B cell (primary cell): Measurements from ENCODE around the gene QRFP. TPM values are rescaled to one million over a fixed set of nuclear protein-coding genes. Genes with fewer than 3 reads are reported as not detected.

Source experiments
- ATAC-seq: fragments of 200-7000 bp; cut with Tn5 transposase; one replicate; pipeline ENCODE4 v1.10.0; 2021; ENCODE audit warnings: low read depth, mild to moderate bottlenecking, moderate number of reproducible peaks, moderate library complexity
- CTCF ChIA-PET: fragments of 350-600 bp; sonication (Branson Sonifier 250); formaldehyde crosslinking; loops from one replicate; lab custom pipeline; 2021; ENCODE audit warnings: antibody characterized with exemption, inconsistent platforms; lab: Charles Lee
- POLR2A ChIA-PET: fragments of 350-600 bp; sonication (Branson Sonifier 250); formaldehyde crosslinking; loops from one replicate; lab custom pipeline; 2021; ENCODE audit warnings: antibody characterized with exemption; lab: Charles Lee
- DNase-seq: peaks from one replicate; pipeline ENCODE4 v3.0.0; 2013
- H2AFZ ChIP-seq: 2 replicates; pipeline ENCODE4 v1.6.1; 2012; ENCODE audit warnings: mild to moderate bottlenecking, low read depth, low read length; ENCODE audit not compliant: insufficient read depth, poor library complexity, severe bottlenecking
- H3K27ac ChIP-seq, 2 donors: 1 replicate in 1 of 2; 2 replicates in 1 of 2; pipeline ENCODE4 v1.5.1; 2012 to 2013; ENCODE audit warnings: low read length in 2 of 2, mild to moderate bottlenecking in 2 of 2, moderate library complexity in 1 of 2
- H3K27me3 ChIP-seq, 4 experiments: fragments of 200-600 bp in 1 of 4; sonication (generic) in 1 of 4; replicated peaks in 1 of 4; 1 replicate in 2 of 4; 2 replicates in 2 of 4; pipeline versions ENCODE4 v1.6.1 to v1.7.0; 2013 to 2016; ENCODE audit warnings: low read length in 3 of 4, mild to moderate bottlenecking in 2 of 4, mixed read lengths in 1 of 4, moderate library complexity in 1 of 4; ENCODE audit not compliant: insufficient read depth in 4 of 4, control insufficient read depth in 3 of 4; ENCODE audit errors: control extremely low read depth in 1 of 4
- H3K36me3 ChIP-seq, 2 experiments: replicated peaks in 1 of 2; 1 replicate in 1 of 2; 2 replicates in 1 of 2; pipeline versions ENCODE4 v1.6.1 to v1.7.1; 2013; ENCODE audit warnings: low read length in 1 of 2; ENCODE audit not compliant: insufficient read depth in 2 of 2, control insufficient read depth in 1 of 2; ENCODE audit errors: control extremely low read depth in 1 of 2, extremely low read depth in 1 of 2
- H3K4me1 ChIP-seq, 2 donors: fragments of 200-600 bp in 1 of 2; sonication (generic) in 1 of 2; 1 replicate in 1 of 2; 2 replicates in 1 of 2; pipeline versions ENCODE4 v1.5.1 to v1.6.1; 2013 to 2017; ENCODE audit warnings: low read length in 2 of 2; ENCODE audit not compliant: control insufficient read depth in 2 of 2, insufficient read depth in 2 of 2
- H3K4me2 ChIP-seq: replicated peaks from 2 replicates; pipeline ENCODE3; 2012; ENCODE audit warnings: mild to moderate bottlenecking, low read depth, low read length; ENCODE audit not compliant: poor library complexity, severe bottlenecking
- H3K4me3 ChIP-seq, 5 experiments: fragments of 200-600 bp in 1 of 5; sonication (generic) in 1 of 5; 1 replicate in 3 of 5; 2 replicates in 2 of 5; pipeline versions ENCODE4 v1.5.1 to v1.7.0; 2011 to 2016; ENCODE audit warnings: low read length in 4 of 5, mild to moderate bottlenecking in 4 of 5, low read depth in 2 of 5, control low read depth in 1 of 5, moderate library complexity in 1 of 5; ENCODE audit not compliant: insufficient read depth in 1 of 5; ENCODE audit errors: control extremely low read depth in 1 of 5, extremely low read depth in 1 of 5
- H3K79me2 ChIP-seq: fragments of 200-600 bp; sonication (generic); one replicate; pipeline ENCODE4 v1.6.0; 2016; ENCODE audit warnings: low read length; ENCODE audit not compliant: control insufficient read depth, insufficient read depth
- H3K9ac ChIP-seq: fragments of 200-600 bp; sonication (generic); 2 replicates; pipeline ENCODE4 v1.6.1; 2017; ENCODE audit warnings: mild to moderate bottlenecking, low read length, moderate library complexity
- H3K9me3 ChIP-seq, 3 donors: one replicate each; pipeline versions ENCODE4 v1.6.1 to v1.7.1; 2013; ENCODE audit warnings: low read length in 2 of 3; ENCODE audit not compliant: control insufficient read depth in 2 of 3, insufficient read depth in 1 of 3; ENCODE audit errors: control extremely low read depth in 1 of 3
- H4K20me1 ChIP-seq: 2 replicates; pipeline ENCODE4 v1.6.0; 2012; ENCODE audit warnings: mild to moderate bottlenecking, low read length; ENCODE audit not compliant: insufficient read depth, control insufficient read depth, poor library complexity, severe bottlenecking
- H3K27ac Mint-ChIP-seq: one replicate; pipeline ENCODE4 v1.8.0; 2021; ENCODE audit warnings: mixed read lengths
- H3K27me3 Mint-ChIP-seq: one replicate; pipeline ENCODE4 v1.8.0; 2021; ENCODE audit warnings: mixed read lengths
- H3K4me1 Mint-ChIP-seq: one replicate; pipeline ENCODE4 v1.8.0; 2021; ENCODE audit warnings: mixed read lengths
- H3K4me3 Mint-ChIP-seq: one replicate; pipeline ENCODE4 v1.8.0; 2021; ENCODE audit warnings: mixed read lengths
- H3K9me3 Mint-ChIP-seq: one replicate; pipeline ENCODE4 v1.8.0; 2022; ENCODE audit warnings: mixed read lengths; ENCODE audit not compliant: insufficient read depth
- EZH2 ChIP-seq: IDR thresholded peaks from 2 replicates; pipeline ENCODE4 v1.6.1; 2012; ENCODE audit warnings: borderline replicate concordance, low read depth, mild to moderate bottlenecking, moderate library complexity, low read length; ENCODE audit not compliant: insufficient read depth, poor library complexity, severe bottlenecking
- WGBS: methylation state at CpG from one replicate; pipeline ENCODE4 v1.1.5; 2013; ENCODE audit warnings: missing lambda C conversion rate; ENCODE audit not compliant: insufficient coverage; 5-methylcytosine and 5-hydroxymethylcytosine counted together
- intact Hi-C: fragments of 100-400 bp; cut with micrococcal nuclease; formaldehyde crosslinking; loops from one replicate; pipeline ENCODE4 v1.10.0; 2022
- polyA plus RNA-seq: library from polyadenylated mRNA; depleted of rRNA; stranded (reverse); fragments of >200 nt; gene quantifications from 2 replicates; pipeline ENCODE4 v1.2.3, GENCODE V29; 2012
- total RNA-seq, 2 donors: library from RNA; stranded (reverse); fragments of 120-200 nt in 1 of 2; gene quantifications; 1 replicate in 1 of 2; 2 replicates in 1 of 2; pipeline versions ENCODE4 v1.2.3 to v1.2.4, GENCODE V29; 2013 to 2022
- TF ChIP-seq, protein P1 (sequence below): fragments of 200-600 bp; IDR thresholded peaks from one replicate; pipeline ENCODE4 v1.8.0; 2022; ENCODE audit warnings: antibody characterized with exemption, mild to moderate bottlenecking

Gene QRFP
- total and polyA plus RNA-seq, 2 donors (not counting 1 experiment from before 2014, with no cell fraction given): 0.07 TPM; not detected in 1

DNA sequence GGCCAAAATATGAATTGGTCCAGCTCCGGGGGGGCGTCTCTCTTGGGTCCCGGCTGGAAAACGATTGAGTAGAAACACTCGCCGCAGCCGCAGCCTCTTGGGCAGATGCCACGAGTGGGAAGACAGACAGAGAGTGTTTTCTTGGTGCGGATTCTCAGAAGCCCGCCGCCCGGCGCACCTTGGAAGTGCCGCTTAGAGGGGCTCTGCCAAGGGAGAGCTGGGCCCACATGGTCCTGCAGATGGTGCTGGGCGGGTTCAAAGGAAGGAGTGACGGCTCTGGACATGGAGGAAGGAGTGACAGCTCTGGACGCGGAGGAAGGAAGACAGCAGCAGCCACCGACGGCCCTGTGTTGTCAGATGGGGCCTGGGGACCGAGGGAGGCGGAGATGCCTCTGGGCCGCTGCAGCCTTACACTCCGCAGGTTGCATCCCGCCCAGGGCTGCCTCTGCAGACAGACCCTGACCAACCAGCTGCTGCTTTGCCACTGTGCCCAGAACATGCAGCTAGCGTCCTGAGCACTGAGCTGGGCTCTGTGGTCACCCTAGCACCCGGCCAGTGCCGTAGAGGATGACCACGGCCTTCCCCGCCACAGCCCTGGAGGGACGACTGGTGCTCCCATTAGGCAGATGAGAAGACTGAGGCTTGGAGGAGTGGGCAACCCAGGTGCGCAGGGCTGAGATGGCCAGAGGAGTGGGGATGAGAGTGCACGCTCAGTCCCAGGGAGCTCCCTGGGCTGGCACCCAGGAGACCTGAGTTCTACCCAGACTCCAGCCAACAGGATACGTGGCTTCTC is 20.8 kb upstream of the QRFP start:
- H3K4me2 ChIP-seq: no peak overlapping the region
- H3K4me3 ChIP-seq: no peak overlapping the region
- no peaks in the 10 kb centered on the region for H3K27me3 ChIP-seq
- H3K27ac Mint-ChIP-seq: no peak overlapping the region
- WGBS: 79% methylated on average over 34 of the region's 34 CpGs
- no peak overlapping the region for H2AFZ ChIP-seq
- no peaks in the 10 kb centered on the region for H3K36me3 ChIP-seq
- H3K4me1 Mint-ChIP-seq: no peaks in the 10 kb centered on the region
- ATAC-seq (no peak), DNase-seq (no peak)
- CTCF ChIA-PET: interaction anchor here (0.6 kb wide), 1 partner anchor 25 kb away, joined by 4 read pairs; no protein-coding TSS in a partner anchor
- POLR2A ChIA-PET: no interaction called here
- no peaks in the 10 kb centered on the region for H4K20me1 ChIP-seq
- no peak overlapping the region for H3K9ac ChIP-seq
- no peak overlapping the region for H3K27ac ChIP-seq
- peaks cover 9% of the 10 kb centered on the region for H3K27me3 Mint-ChIP-seq
- H3K4me3 Mint-ChIP-seq: no peak overlapping the region
- H3K9me3 Mint-ChIP-seq: no peaks in the 10 kb centered on the region
- intact Hi-C loops: no loop called here
- no peaks in the 10 kb centered on the region for H3K4me1 ChIP-seq
- no peaks in the 10 kb centered on the region for H3K79me2 ChIP-seq
- TF ChIP-seq, protein P1, sequence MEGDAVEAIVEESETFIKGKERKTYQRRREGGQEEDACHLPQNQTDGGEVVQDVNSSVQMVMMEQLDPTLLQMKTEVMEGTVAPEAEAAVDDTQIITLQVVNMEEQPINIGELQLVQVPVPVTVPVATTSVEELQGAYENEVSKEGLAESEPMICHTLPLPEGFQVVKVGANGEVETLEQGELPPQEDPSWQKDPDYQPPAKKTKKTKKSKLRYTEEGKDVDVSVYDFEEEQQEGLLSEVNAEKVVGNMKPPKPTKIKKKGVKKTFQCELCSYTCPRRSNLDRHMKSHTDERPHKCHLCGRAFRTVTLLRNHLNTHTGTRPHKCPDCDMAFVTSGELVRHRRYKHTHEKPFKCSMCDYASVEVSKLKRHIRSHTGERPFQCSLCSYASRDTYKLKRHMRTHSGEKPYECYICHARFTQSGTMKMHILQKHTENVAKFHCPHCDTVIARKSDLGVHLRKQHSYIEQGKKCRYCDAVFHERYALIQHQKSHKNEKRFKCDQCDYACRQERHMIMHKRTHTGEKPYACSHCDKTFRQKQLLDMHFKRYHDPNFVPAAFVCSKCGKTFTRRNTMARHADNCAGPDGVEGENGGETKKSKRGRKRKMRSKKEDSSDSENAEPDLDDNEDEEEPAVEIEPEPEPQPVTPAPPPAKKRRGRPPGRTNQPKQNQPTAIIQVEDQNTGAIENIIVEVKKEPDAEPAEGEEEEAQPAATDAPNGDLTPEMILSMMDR: no peak
- no peak for TF ChIP-seq EZH2
- no peaks in the 10 kb centered on the region for H3K9me3 ChIP-seq

GRCh38 chr9:130915096-130915447 is 18.5 kb upstream of the QRFP start:
- Histone ChIP-seq H3K79me2 (no peaks in the 10 kb centered on the region), H3K4me1 (no peaks in the 10 kb centered on the region), H3K9me3 (no peaks in the 10 kb centered on the region), H3K36me3 (no peaks in the 10 kb centered on the region), H4K20me1 (no peaks in the 10 kb centered on the region), H3K4me3 (no peak overlapping the region), H3K4me2 (no peak overlapping the region), H3K27ac (no peak overlapping the region), H3K9ac (no peak overlapping the region), H3K27me3 (no peaks in the 10 kb centered on the region), H2AFZ (no peak overlapping the region)
- Mint-ChIP-seq H3K4me3 (no peak overlapping the region), H3K27ac (no peak overlapping the region), H3K4me1 (no peaks in the 10 kb centered on the region), H3K9me3 (no peaks in the 10 kb centered on the region), H3K27me3 (peaks cover 2% of the 10 kb centered on the region)
- TF ChIP-seq EZH2: no peak
- TF ChIP-seq, protein P1: no peak
- POLR2A ChIA-PET: no interaction called here
- ATAC-seq: no peak
- WGBS: 80% methylated on average over 8 of the region's 8 CpGs
- DNase-seq: no peak
- intact Hi-C loops: no loop called here
- CTCF ChIA-PET: no interaction called here
